ENCODE measurements around the gene SCNN1A.

The SCNN1A gene
- total RNA-seq, result 0.35 to 0.97 reads per million in 2 donors

- no peak for DNase-seq
Observed at GRCh38 chr12:6375269-6376078, at the start of gene SCNN1A. SCNN1A (minus strand) TSS chr12:6375563; CDS start chr12:6374783, 780 bp downstream.

GRCh38 chr12:6424866-6425265 lies 49.5 kb upstream of the SCNN1A start:
- DNase-seq, result no peak

- no peak for DNase-seq
Observed at GRCh38 chr12:6424008-6424347, 48.6 kb upstream of the SCNN1A start.

GRCh38 chr12:6423267-6424007 lies 48.1 kb upstream of the SCNN1A start:
- peak; percentile 62 for DNase-seq

- no peak for DNase-seq
Observed at GRCh38 chr12:6420364-6420763, 45.0 kb upstream of the SCNN1A start.

- DNase-seq, result no peak
Observed at GRCh38 chr12:6418796-6419195, 43.4 kb upstream of the SCNN1A start.

- DNase-seq, result no peak
Observed at GRCh38 chr12:6416596-6416995, 41.2 kb upstream of the SCNN1A start.

- DNase-seq, result no peak
Observed at GRCh38 chr12:6407236-6407954, 32.0 kb upstream of the SCNN1A start.

- DNase-seq, result no peak
Observed at GRCh38 chr12:6405963-6406362, 30.6 kb upstream of the SCNN1A start.

GRCh38 chr12:6404390-6404789 lies 29.0 kb upstream of the SCNN1A start:
- no peak for DNase-seq

- no peak for DNase-seq
Observed at GRCh38 chr12:6399884-6400644, 24.7 kb upstream of the SCNN1A start.

- no peak for DNase-seq
Observed at GRCh38 chr12:6396031-6396430, 20.7 kb upstream of the SCNN1A start.

- no peak for DNase-seq
Observed at GRCh38 chr12:6394398-6394797, 19.0 kb upstream of the SCNN1A start.

GRCh38 chr12:6393109-6393508 lies 17.7 kb upstream of the SCNN1A start:
- no peak for DNase-seq

GRCh38 chr12:6392504-6392903 lies 17.1 kb upstream of the SCNN1A start:
- no peak for DNase-seq

- no peak for DNase-seq
Observed at GRCh38 chr12:6391013-6391412, 15.7 kb upstream of the SCNN1A start.

GRCh38 chr12:6390084-6390799 lies 14.9 kb upstream of the SCNN1A start:
- DNase-seq, result no peak

- no peak for DNase-seq
Observed at GRCh38 chr12:6387541-6387940, 12.2 kb upstream of the SCNN1A start.

- no peak for DNase-seq
Observed at GRCh38 chr12:6386491-6386890, 11.1 kb upstream of the SCNN1A start.

- no peak for DNase-seq
Observed at GRCh38 chr12:6386038-6386437, 10.7 kb upstream of the SCNN1A start.

- DNase-seq, result no peak
Observed at GRCh38 chr12:6384499-6385436, 9.4 kb upstream of the SCNN1A start.

Data from T-helper 9 cell (primary cell).